Stimulated activated CD8-positive, alpha-beta memory T cell treated with anti-CD3 and anti-CD28 coated beads, Interleukin-12 subunit alpha, Interleukin-12 subunit beta, amount 100 ng/mL, for 24 hours (primary cell): ENCODE measurements around the gene CTDSP2.
A peak's percentile ranks its signal among the peaks of the same experiment; 100 is the strongest.
"Not testable (repeated sequence)": the region's sequence is repeated elsewhere in the genome, so short reads cannot be mapped to it uniquely, and the experiment has no call there.

Experiments
- DNase-seq: peaks from one replicate; pipeline ENCODE4 v3.0.0-alpha.2; 2020; ENCODE audit errors: extremely low read depth

Gene CTDSP2

DNA sequence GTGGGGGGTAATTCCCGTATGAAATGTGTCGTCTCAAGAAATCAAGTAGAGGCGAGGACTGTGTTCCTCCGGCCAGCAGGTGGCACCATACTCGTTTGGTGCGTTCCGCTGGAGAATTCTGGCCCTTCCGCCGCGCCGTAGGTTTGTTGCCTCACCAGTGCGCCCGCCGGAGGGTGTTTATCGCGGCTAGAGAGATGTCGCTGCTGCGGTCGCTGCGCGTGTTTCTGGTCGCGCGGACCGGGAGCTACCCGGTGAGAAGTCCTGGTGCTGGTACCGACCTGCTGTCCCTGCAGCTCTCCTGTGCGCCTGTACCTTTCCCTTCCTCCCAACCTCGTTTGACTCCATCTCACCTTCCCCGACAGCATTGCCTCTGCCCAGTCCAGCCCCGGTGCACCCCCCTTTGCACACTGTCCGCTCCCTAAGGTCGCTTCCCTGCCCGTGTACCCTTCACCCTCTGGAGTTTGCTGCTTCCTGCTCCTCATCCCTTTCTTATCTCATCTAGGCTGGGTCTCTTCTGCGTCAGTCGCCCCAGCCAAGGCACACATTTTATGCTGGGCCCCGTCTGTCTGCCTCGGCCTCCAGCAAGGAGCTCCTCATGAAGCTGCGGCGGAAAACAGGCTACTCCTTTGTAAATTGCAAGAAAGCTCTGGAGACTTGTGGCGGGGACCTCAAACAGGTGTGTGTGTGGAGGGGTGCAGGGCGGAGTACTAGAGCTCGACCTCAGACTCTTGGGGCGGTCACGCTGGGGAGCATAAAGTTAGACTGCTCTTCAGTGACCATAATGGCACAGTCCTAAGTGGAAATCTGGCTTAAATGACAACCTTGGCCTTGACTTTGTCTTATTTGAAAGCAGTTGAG lies 63.7 kb downstream of the CTDSP2 start, which contains the start of gene TSFM:
TSFM (plus strand) TSS at position 180 of the 858 bp plus-strand sequence; CDS start at position 195, 15 bp downstream.
- DNase-seq, result peak; percentile 91

DNA sequence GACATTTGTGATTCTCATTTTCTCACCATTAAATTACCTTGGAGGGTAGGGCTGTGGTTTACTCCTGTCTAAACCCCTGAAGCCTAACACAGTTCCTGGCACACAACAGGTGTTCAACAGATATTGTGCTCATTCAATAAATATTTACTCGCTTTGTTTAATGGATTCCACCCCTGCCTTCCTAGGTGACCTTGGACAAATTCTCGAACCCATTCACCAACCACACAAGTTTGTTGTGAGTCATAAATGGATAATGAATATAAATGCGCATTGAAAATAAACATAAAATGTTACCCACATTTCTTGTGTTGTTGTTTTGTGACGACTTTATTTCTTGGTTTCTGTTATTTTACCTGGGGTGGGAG lies 64.3 kb downstream of the CTDSP2 start:
- DNase-seq, result no peak

- DNase-seq, result no peak
Measured at GRCh38 chr12:57781801-57782200, 64.7 kb downstream of the CTDSP2 start.

DNA sequence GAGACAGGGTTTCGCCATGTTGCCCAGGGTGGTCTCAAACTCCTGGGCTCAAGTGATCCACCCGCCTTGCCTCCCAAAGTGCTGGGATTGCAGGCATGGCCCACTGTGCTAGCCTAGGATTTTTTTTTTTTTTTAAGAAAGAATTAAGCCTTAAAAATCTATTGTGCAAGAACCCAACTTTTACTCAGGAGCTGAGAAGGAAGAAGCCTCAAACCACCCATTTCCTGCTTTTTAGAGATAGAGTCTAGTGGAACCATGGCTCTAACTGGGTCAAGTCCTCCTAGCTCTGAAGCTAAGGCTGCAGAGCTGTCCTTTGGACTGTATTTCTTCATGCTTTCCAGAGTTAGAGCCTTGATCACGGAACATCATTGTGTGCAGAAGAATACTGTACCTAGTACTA lies 65.3 kb downstream of the CTDSP2 start:
- DNase-seq, result no peak

DNA sequence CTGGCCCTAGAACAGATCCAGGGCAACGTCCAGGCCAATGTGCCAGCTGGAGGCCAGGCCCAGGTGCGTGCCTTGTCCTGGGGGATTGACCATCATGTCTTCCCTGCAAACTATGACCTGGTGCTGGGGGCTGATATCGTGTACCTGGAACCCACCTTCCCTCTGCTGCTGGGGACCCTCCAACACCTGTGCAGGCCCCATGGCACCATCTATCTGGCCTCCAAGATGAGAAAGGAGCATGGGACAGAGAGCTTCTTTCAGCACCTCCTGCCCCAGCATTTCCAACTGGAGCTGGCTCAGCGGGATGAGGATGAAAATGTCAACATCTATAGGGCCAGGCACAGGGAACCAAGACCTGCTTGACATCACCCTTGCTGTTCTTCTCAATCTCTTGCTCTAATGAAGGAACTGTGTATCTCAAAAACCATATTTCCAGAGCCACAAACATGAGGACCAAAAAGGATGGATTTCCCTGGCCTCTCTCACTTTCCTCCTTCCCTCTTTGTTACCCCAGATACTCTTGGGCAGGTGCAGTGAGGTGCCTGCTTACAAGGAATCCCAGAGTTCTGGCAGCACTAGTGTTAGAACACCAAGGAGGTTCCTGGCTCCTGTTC lies 66.1 kb downstream of the CTDSP2 start:
- no peak for DNase-seq

- DNase-seq, result no peak
Measured at GRCh38 chr12:57779736-57780135, 66.8 kb downstream of the CTDSP2 start.

DNA sequence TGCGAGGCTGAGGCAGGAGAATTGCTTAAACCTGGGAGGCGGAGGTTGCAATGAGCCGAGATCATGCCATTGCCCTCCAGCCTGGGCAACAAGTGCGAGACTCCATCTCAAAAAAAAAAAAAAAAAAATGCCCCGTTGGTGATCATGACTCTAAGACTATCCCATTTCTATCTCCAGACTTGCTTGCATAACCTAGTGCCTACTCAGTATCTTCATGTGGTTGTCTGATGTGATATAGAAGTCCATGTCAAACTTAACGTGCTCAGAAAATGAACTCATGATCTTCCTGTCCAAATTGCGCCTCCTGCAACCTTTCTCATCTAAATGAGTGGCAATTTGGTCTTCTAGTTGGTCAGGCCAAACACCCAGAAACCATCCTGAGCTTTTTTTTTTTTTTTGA lies 68.6 kb downstream of the CTDSP2 start:
- no peak for DNase-seq

- DNase-seq, result no peak
Measured at GRCh38 chr12:57777367-57777766, 69.2 kb downstream of the CTDSP2 start.

GRCh38 chr12:57776247-57776587 lies 70.3 kb downstream of the CTDSP2 start:
- DNase-seq, result no peak

- no peak for DNase-seq
Measured at GRCh38 chr12:57775563-57776246, 70.8 kb downstream of the CTDSP2 start.

DNA sequence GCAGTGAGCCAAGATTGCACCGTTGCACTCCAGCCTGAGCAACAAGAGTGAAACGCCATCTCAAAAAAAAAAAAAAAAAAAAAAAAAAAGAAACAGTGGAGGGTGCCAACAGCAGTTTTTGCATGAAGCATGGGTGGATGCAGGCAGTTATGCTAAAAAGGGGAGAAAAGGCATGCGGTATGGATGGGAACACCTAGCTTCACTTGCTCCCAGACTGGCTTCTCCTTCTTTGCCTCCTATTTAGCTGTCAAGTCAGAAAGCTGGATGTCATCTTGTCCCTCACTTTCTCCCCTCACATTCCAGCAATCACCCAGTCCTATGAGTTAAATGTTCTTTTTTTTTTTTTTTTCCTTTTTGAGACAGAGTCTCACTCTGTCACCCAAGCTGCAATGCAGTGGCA lies 71.5 kb downstream of the CTDSP2 start:
- DNase-seq, result no peak

DNA sequence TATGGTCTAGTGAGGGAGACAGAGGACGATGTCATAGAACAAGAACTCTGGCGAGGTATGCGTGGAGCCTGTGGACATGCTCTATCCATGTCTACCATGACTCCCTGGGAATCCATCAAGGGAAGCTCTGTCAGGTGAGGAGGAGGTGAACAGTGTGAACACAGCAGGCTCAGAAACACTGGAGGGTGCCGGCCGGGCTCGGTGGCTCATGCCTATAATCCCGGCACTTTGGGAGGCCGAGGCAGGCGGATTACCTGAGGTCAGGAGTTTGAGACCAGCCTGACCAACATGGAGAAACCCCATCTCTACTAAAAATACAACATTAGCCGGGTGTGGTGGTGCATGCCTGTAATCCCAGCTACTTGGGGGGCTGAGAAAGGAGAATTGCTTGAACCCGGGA lies 71.9 kb downstream of the CTDSP2 start:
- not testable (repeated sequence) for DNase-seq

DNA sequence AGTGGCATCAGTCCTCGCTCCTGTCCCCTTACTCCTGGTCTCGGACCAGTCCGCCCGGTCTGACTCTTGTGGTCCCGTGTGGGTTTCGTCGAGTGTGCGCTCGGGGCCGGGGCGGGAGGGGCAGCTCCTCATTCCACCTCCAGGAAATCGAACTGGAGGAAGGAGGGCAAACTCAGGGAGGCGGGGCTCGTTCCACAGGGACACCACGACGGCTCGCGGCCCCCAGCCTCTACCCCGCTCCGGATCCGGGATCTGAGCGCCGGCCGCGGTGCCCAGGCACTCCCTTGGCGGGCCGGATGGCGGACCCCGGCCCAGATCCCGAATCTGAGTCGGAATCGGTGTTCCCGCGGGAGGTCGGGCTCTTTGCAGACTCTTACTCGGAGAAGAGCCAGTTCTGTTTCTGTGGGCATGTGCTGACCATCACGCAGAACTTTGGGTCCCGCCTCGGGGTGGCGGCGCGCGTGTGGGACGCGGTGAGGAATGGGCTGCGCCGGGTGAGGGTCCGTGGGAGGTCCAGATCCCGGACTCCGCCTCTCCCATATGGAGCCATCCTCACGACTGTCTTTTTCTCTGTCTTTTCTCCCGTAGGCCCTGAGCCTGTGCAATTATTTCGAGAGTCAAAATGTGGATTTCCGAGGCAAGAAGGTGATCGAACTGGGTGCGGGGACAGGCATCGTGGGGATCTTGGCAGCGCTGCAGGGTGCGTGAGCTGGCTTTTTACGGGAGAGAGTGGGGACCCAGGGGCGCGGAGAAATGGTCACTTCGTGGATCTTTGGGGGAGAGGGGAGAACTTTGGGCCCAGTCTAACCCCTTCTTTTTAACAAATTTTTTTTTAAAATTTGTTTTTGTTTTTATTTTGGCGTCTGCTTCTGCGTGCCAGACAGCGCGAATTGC lies 73.9 kb downstream of the CTDSP2 start, which contains the start of gene EEF1AKMT3:
EEF1AKMT3 (plus strand) TSS at position 186 of the 894 bp plus-strand sequence; CDS start at position 297, 111 bp downstream.
- DNase-seq, result no peak

DNA sequence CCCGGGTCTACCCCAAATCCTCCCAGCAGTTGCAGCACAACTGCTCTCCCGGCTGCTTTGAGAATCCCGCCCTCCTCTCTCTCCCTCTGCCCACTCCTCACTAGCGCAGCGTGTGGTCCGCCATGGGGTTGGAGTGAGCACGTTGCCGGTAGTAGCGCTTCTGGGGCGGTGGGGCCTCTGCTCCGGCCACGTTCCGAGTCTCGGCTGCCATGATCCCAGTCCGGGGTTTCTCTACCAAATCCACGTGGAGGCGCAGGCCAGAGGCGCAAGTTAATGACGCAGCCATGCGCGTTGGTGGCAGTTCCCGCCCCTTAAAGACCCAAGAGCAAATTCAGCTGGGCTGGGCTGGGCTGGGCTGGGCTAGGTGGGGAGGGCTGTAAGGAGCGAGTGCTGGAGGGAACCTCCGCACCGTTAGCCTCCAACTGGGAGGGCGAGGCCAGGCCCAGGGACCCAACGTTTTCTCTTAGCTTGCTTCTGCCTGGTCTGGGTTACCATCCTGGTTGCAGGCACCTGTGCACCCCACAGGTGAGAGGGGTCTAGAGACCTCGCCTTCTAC lies 74.6 kb downstream of the CTDSP2 start, which contains the start of gene METTL1:
METTL1 (minus strand) TSS at position 233 of the 556 bp plus-strand sequence; CDS start at position 211, 22 bp downstream.
- peak; percentile 85 for DNase-seq

DNA sequence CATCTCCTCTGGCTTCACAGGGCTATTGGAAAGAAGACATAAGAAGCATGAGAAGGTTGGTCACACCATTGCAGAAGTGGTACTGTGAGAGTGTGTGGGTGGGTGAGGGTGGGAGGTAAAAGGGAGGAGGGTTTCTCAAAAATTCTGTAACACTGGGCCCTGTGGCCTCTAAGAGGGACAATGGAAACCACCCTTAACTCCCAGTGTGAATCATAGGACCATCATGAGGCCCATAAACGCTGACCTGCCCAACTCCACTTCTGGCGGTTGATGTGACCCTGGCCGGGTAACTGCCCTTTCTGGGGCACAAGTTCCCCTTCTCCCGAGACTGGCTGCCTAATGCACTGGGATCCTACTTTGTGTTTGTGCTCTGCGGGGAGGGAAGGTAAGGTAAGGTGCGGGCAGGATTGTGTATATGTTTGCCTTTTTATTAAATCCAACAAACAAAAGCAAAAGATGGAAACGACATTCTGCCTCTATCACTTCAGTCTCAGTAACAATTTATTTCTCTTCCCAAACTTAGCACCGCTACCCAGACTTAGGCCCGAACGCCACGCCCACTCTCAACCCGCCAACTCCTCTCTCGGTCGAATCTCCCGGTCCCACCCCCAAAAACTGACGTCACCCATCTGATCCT lies 75.2 kb downstream of the CTDSP2 start:
- DNase-seq, result peak; percentile 75

GRCh38 chr12:57770734-57771133 lies 75.8 kb downstream of the CTDSP2 start:
- DNase-seq, result no peak
